GM21529 (cell line): ENCODE measurements around the gene RSPH4A.
"Not testable (repeated sequence)": the region's sequence is repeated elsewhere in the genome, so short reads cannot be mapped to it uniquely, and the experiment has no call there.

Experiments
- ATAC-seq: cut with Tn5 transposase; IDR thresholded peaks from one replicate; pipeline ENCODE4 v1.9.1; 2021; ENCODE audit not compliant: unreplicated experiment

Gene RSPH4A

DNA sequence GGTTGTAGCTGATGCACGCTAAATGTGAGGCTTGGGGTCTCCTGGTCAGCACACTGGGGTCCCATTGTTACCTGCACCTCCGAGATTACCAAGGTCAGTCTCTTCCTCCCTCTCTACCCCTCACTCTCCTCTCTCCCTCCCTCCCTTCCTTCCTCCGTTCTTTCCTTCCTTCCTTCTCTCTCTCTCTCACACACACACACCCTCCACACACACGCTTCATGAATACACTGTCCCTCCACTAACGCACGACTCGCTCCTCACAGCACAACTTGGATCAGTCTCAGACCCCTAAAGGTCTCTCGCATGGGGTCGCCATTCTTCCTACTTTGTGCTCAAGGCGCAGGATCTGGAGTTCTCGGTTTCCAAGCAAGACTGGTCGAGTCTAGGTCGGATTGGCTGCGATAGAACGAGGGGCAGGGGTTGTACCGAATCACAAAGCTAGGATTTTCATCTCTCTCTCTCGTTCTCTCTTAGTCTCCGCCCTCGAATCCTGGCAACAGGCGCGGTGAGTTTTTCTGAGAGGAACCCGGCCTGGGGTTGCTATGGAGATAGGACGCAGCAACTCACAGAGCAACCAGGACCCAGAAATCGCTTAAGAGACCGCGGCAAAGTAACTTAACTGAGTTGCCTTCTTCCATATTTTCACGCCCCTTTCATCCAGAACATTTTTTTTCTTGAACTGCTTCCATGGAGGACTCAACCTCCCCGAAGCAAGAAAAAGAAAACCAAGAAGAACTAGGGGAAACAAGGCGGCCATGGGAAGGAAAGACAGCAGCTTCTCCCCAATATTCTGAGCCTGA, at the start of gene RSPH4A:
RSPH4A (plus strand) TSS at position 543 of the 800 bp plus-strand sequence; CDS start at position 688, 145 bp downstream.
- ATAC-seq = peak; percentile 100

DNA sequence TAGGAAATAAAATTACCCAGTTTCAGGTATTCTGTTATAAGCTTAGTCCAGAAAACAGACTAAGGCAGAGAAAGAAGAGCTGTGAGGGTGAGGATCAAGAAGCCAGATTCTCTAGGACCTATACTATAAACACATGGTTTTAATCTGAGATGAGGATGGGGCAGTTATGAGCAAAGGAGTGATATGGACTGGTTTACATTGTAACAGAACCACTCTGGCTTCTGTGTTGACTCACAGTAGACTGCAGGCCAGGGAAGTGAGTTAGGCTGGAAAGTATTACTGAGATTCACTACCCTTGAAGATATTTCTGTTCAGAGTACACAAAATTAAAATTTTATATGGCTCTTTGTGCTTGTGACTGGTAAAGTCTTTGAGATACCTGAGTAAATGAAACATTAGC, 48.2 kb upstream of the RSPH4A start:
- no peak for ATAC-seq

- no peak for ATAC-seq
Observed at GRCh38 chr6:116568821-116569755, 47.2 kb upstream of the RSPH4A start.

DNA sequence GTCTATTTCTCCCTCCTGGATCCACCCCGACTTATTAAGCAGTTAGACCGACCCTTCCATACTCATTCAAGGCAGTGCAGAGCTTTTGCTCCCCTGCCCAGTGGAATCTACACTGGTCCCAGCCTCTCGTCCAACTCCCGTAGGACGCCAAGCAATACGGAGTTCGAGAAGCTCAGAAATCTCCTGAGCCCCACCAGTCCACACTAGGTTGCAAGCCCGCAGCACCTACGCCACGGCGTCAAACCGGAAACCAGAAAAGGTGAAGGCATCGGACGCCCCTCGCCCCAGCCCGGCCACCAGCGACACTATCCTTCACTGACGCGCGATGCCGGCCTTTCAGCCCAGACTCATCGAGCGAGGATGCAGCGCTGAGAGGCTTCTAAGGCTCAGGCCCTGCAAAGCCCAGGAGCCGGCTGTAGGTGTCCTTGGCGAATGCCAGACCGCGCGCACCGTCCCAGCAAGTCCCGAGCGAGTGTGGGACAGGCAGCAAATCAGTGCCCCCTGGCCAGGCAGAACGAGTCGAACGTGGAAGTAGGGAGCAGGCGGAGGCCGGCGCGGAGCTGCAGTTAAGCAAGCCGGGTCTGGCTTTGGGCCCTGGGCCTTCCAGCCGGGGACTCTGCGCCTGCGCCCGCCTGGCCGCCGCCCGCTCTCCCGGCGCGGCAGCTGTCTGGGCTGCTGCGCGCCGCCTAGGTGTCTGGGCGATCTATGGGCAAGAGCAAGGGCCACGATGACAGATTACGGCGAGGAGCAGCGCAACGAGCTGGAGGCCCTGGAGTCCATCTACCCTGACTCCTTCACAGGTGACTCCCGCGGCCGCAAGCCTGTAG, 45.2 kb upstream of the RSPH4A start, which contains the start of gene RWDD1:
RWDD1 (plus strand) TSS at position 649 of the 827 bp plus-strand sequence; CDS start at position 728, 79 bp downstream.
- ATAC-seq = peak; percentile 92

DNA sequence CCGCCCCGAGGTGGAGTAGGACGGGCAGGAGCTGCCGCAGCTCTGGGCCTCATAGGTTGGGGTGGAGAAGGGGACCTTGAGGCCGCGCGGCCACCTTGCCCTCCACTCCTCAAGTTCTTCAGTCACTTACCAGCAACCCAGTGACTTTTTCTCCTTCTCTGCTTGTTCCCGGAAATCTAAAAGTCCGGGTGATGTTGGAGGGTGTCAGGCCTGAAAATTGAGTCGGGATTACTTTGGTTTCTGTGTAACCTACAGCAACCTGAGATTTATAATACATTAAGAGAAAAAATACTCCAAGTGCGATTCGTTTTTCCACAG, 44.6 kb upstream of the RSPH4A start:
- no peak for ATAC-seq

DNA sequence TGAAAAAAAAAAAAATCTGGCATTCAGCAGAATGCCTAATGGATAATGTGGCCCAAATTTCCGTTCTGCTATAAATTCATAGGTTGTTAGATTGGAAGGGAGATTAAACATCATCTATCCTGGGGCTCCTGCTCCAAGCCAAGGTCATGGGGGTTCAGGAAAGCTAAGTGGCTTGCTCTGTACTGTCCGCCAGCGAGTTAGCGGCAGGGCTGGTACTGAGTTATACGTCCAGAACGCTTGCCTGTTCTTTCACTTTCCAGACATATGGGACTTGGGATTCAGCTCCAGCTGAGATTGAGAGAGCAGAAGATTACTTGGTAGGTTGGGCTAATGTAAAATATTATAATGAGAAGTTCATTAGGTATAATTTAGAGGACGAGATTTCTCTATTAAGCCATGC, 44.1 kb upstream of the RSPH4A start:
- no peak for ATAC-seq

- ATAC-seq = no peak
Observed at GRCh38 chr6:116575227-116575626, 41.1 kb upstream of the RSPH4A start.

- ATAC-seq = no peak
Observed at GRCh38 chr6:116577486-116577885, 38.8 kb upstream of the RSPH4A start.

- ATAC-seq = no peak
Observed at GRCh38 chr6:116578335-116578734, 37.9 kb upstream of the RSPH4A start.

- no peak for ATAC-seq
Observed at GRCh38 chr6:116579143-116579542, 37.1 kb upstream of the RSPH4A start.

DNA sequence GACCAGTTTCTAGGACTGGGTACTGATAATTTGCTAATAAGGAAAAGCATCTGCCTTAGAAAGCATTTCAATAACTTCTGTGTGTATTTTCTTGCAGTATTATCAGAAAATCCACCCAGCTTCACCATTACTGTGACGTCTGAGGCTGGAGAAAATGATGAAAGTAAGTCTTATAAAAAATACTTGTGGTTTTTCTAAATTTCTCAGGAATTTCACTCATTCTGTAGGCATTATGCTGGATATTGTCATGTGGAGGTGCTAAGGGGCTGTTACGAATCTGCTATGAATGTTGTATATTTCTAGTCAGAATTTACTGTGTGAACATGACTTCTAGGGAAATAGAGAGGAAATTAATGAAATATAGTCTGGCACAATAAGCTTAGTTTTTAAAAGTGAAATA, 36.1 kb upstream of the RSPH4A start:
- ATAC-seq = no peak

DNA sequence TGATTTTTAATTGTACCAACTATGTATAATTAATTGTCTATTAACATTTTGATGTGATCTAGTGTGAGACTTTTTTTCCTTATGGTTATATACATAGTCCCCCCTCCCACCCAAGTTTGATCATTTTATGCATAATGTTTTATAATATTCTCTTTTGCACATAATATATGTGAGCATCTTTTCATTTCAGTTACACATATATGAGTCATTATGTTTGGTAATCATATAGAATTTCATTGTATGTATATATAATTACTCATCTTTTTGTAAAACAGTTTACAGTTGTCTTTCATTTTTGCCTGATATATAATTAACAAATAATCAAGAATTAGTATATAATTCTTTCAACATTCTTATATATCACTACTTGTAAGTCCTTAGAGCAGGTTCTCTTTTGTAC, 30.0 kb upstream of the RSPH4A start:
- ATAC-seq = no peak

- no peak for ATAC-seq
Observed at GRCh38 chr6:116586738-116587137, 29.5 kb upstream of the RSPH4A start.

GRCh38 chr6:116595247-116595646, 21.0 kb upstream of the RSPH4A start:
- no peak for ATAC-seq

DNA sequence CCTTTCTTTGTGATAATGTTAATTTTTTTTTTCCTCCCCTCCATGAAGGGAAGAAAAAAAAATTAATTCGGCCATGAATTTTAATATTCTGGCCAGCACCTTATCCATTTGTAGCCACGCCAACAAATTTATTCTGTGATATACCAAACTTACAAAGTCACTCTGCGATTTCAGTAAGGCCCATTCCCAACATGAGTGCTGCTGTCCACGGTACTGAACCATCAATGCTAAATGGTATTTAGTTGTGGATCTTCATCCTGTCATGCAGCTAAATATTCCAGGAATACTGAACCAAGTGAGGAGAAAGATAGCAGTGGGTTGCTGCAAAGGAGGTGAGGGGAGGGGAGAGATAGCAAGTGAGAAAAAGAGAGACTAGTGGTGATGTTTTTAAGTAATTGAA, 19.5 kb upstream of the RSPH4A start:
- ATAC-seq = no peak

DNA sequence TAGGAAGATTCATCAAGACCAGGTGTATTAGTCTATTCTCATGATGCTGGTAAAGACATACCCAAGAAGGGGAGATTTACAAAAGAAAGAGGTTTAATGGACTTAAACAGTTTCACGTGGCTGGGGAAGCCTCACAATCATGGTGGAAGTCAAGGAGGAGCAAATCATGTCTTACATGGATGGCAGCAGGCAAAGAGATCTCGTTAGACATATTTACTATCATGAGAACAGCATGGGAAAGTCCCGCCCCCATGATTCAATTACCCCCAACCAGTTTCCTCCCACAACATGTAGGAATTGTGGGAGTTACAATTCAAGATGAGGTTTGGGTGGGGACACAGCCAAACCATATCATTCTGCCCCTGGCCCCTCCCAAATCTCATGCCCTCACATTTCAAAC, 12.4 kb upstream of the RSPH4A start:
- not testable (repeated sequence) for ATAC-seq

- not testable (repeated sequence) for ATAC-seq
Observed at GRCh38 chr6:116604868-116605267, 11.4 kb upstream of the RSPH4A start.

- ATAC-seq = no peak
Observed at GRCh38 chr6:116605935-116606334, 10.3 kb upstream of the RSPH4A start.

DNA sequence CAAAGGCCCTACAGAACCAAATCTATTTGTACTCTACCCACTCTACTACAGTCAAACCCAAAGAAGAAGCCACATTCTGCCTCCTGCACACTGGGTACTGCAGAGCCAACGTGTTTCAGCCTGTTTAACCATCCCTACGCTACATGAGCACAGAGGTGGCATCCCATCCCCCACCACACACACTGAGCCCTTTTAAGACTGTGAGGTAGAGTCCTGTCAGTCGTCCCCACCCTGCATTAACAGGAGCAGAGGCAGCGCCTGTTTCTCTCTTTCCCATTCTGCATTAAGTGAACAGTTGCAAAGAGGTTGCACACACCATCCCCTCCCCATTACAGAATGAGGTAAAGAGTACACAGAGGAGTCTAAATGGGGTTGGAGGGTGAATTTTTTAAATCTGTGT, 5.2 kb upstream of the RSPH4A start:
- ATAC-seq = no peak

GRCh38 chr6:116616737-116617053, 416 bp downstream of the RSPH4A start:
- ATAC-seq = peak; percentile 33
